Spleen (tissue), 11 donors: Measurements from ENCODE around the gene MEIKIN. TPM values are rescaled to one million over a fixed set of nuclear protein-coding genes. Genes with fewer than 3 reads are reported as not detected.
"Not testable (repeated sequence)": the region's sequence is repeated elsewhere in the genome, so short reads cannot be mapped to it uniquely, and the experiment has no call there.

ENCODE experiments used
- DNase-seq: peaks from one replicate; pipeline ENCODE4 v3.0.0-alpha.2; 2020
- H3K27ac ChIP-seq, 8 donors: fragments of 200-600 bp; sonication (generic) in 7 of 8; 1 replicate in 4 of 8; 2 replicates in 4 of 8; pipeline versions ENCODE4 v1.5.0 to v1.8.0; 2016 to 2021; ENCODE audit warnings: inconsistent platforms in 4 of 8, mild to moderate bottlenecking in 4 of 8, moderate library complexity in 1 of 8
- H3K27me3 ChIP-seq, 7 donors: fragments of 200-600 bp; sonication (generic) in 6 of 7; replicated peaks in 1 of 7; 1 replicate in 4 of 7; 2 replicates in 3 of 7; pipeline versions ENCODE4 v1.5.0 to v1.8.0; 2016 to 2021; ENCODE audit warnings: inconsistent platforms in 3 of 7, mild to moderate bottlenecking in 1 of 7
- H3K36me3 ChIP-seq, 6 donors: fragments of 200-600 bp; sonication (generic) in 5 of 6; 1 replicate in 4 of 6; 2 replicates in 2 of 6; pipeline versions ENCODE4 v1.5.0 to v1.8.0; 2016 to 2021; ENCODE audit warnings: inconsistent platforms in 2 of 6
- H3K4me1 ChIP-seq, 6 donors: fragments of 200-600 bp; sonication (generic) in 5 of 6; 1 replicate in 3 of 6; 2 replicates in 3 of 6; pipeline versions ENCODE4 v1.5.0 to v1.8.0; 2016 to 2021; ENCODE audit warnings: inconsistent platforms in 3 of 6
- H3K4me3 ChIP-seq, 8 donors: fragments of 200-600 bp; sonication (generic) in 7 of 8; 1 replicate in 4 of 8; 2 replicates in 4 of 8; pipeline versions ENCODE4 v1.5.0 to v1.8.0; 2016 to 2021; ENCODE audit warnings: inconsistent platforms in 4 of 8, mild to moderate bottlenecking in 4 of 8, moderate library complexity in 2 of 8
- H3K9me3 ChIP-seq, 8 donors: fragments of 200-600 bp; sonication (generic) in 7 of 8; 1 replicate in 4 of 8; 2 replicates in 4 of 8; pipeline versions ENCODE4 v1.5.0 to v1.8.0; 2016 to 2021; ENCODE audit warnings: inconsistent platforms in 4 of 8
- POLR2A ChIP-seq, 3 donors: fragments of 450-650 bp; IDR thresholded peaks; one replicate each; pipeline ENCODE4 v1.5.1; 2017; ENCODE audit warnings: antibody characterized with exemption in 3 of 3, mild to moderate bottlenecking in 1 of 3
- POLR2AphosphoS5 ChIP-seq, 3 donors: sonication (generic); formaldehyde crosslinking; IDR thresholded peaks; one replicate each; pipeline ENCODE4 v1.5.1; 2017; ENCODE audit warnings: antibody characterized with exemption in 3 of 3
- WGBS, 5 donors: extraction: QIAGEN DNeasy Blood & Tissue Kit in 3 of 5; methylation state at CpG; one replicate each; pipeline versions ENCODE4 v1.1.5 to v1.1.7; 2013 to 2018; 5-methylcytosine and 5-hydroxymethylcytosine counted together
- intact Hi-C: fragments of 100-400 bp; cut with DNase I; formaldehyde crosslinking; loops from one replicate; pipeline ENCODE4 v1.15.0; 2023; ENCODE audit warnings: low total_unique reads
- polyA plus RNA-seq, 3 donors: library from polyadenylated mRNA; stranded (reverse); fragments of 200-250 nt; gene quantifications; one replicate each; pipeline ENCODE4 v1.2.1, GENCODE V29; 2013
- total RNA-seq, 7 donors: library from RNA; depleted of rRNA in 3 of 7; stranded (reverse); fragments of >200 nt in 3 of 7; fragmentation: NEBNext Ultra II Directional in 4 of 7; extraction: Animal tissue kit (Norgen Biotek cat#: 25700) in 4 of 7; gene quantifications; one replicate each; pipeline versions ENCODE4 v1.1.0 to v1.2.1, GENCODE V29; 2016 to 2021
- TF ChIP-seq, protein P1 (sequence below), 11 experiments: fragments of 200-600 bp in 7 of 11; fragments of 450-650 bp in 4 of 11; sonication (generic) in 4 of 11; IDR thresholded peaks in 8 of 11; conservative IDR thresholded peaks in 3 of 11; 1 replicate in 7 of 11; 2 replicates in 4 of 11; pipeline versions ENCODE4 v1.4.0 to v1.8.0; 2016 to 2021; ENCODE audit warnings: antibody characterized with exemption in 11 of 11, inconsistent platforms in 4 of 11, mild to moderate bottlenecking in 1 of 11
- donor health status: healthy with polysubstance abuse.
- donor health status: DM: no; HTN: no; CAD: no; lungs with moderate emphysema.
- donor health status: DM: no; HTN: no; CAD: no.
- donor health status: Bipolar disorder and iron deficiency.
- donor health status: healthy.
- donor health status: DM: no; HTN: no; CAD: no.
- donor health status: DM: yes; HTN: yes; CAD: no.

Gene MEIKIN
- total and polyA plus RNA-seq, 10 donors: 0.24 TPM; not detected in 9

DNA sequence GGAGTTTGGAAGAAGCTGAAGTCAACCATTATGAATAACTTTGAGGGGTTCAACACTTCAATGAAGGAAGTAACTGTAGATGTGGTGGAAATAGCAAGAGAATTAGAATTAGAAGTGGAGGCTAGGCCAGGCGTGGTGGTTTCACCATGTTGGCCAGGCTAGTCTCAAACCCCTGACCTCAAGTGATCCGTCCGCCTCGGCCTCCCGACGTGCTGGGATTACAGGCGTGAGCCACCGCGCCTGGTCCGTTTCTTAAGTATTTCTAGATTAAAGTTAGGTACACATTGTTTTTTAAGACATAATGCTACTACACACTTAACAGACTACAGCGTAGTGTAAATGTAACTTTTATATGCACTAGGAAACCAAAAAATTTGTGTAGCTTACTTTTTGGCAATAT lies 162.7 kb downstream of the MEIKIN start:
- peaks cover 0 to 59% (median 19%) of the 10 kb centered on the region in 6 donors for H3K4me1 ChIP-seq
- DNase-seq: no peak
- TF ChIP-seq POLR2A (IDR thresholded peaks at IDR 0.05) (no peak), POLR2AphosphoS5 (IDR thresholded peaks at IDR 0.05) (no peak)
- peaks cover 0 to 13% (median 0%) of the 10 kb centered on the region in 6 donors for H3K36me3 ChIP-seq
- no peaks in the 10 kb centered on the region for H3K9me3 ChIP-seq
- intact Hi-C loops: no loop called here
- no peak overlapping the region for H3K27ac ChIP-seq
- H3K4me3 ChIP-seq: no peak overlapping the region
- no peaks in the 10 kb centered on the region for H3K27me3 ChIP-seq
- 97 to 99% (median 98%) methylated on average over 11 of the region's 11 CpGs for WGBS, 5 donors

DNA sequence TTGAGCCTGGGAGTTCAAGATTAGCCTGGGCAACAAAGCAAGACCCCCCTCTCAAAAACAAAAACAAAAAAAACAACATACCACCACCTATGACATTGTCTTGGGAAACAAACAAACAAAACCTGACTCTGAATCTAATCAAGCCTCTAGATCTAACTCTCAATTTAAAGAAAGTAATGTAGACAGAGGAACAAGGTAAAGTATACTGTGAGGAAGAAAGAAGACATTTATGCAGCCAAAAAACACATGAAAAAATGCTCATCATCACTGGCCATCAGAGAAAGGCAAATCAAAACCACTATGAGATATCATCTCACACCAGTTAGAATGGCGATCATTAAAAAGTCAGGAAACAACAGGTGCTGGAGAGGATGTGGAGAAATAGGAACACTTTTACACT lies 167.3 kb downstream of the MEIKIN start:
- Histone ChIP-seq H3K4me1 (peaks cover 0 to 59% (median 18%) of the 10 kb centered on the region in 6 donors), H3K36me3 (peaks cover 0 to 13% (median 0%) of the 10 kb centered on the region in 6 donors)
- intact Hi-C loops, H3K27me3 ChIP-seq, H3K9me3 ChIP-seq, DNase-seq, H3K27ac ChIP-seq, H3K4me3 ChIP-seq: not testable (repeated sequence)
- WGBS, 5 donors: 40 to 91% (median 80%) methylated on average over 1 of the region's 1 CpG; no CpG with 5 or more reads in 1 of the 5 donors

DNA sequence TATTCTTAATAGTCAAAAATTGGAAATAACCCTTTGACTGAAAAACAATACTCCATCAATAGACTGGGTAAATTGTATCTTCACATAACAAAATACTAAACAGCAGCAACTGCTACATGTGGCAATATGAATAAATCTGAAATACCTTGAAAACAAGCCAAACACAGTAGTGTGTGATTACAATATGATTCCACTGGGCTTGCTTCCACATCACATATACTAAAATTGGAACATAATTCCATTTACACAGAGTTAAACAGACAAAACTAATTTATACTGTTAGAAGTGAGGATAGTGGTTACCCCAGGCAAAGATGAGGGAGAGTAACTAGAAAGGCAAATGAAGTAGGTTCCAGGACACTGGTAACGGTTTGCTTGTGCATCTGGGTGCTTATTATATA lies 169.0 kb downstream of the MEIKIN start:
- intact Hi-C loops: no loop called here
- Histone ChIP-seq H3K36me3 (no peaks in the 10 kb centered on the region), H3K4me1 (peaks cover 0 to 70% (median 19%) of the 10 kb centered on the region in 6 donors), H3K27me3 (no peaks in the 10 kb centered on the region), H3K9me3 (no peaks in the 10 kb centered on the region), H3K27ac (no peak overlapping the region), H3K4me3 (no peak overlapping the region)
- TF ChIP-seq, protein P1, sequence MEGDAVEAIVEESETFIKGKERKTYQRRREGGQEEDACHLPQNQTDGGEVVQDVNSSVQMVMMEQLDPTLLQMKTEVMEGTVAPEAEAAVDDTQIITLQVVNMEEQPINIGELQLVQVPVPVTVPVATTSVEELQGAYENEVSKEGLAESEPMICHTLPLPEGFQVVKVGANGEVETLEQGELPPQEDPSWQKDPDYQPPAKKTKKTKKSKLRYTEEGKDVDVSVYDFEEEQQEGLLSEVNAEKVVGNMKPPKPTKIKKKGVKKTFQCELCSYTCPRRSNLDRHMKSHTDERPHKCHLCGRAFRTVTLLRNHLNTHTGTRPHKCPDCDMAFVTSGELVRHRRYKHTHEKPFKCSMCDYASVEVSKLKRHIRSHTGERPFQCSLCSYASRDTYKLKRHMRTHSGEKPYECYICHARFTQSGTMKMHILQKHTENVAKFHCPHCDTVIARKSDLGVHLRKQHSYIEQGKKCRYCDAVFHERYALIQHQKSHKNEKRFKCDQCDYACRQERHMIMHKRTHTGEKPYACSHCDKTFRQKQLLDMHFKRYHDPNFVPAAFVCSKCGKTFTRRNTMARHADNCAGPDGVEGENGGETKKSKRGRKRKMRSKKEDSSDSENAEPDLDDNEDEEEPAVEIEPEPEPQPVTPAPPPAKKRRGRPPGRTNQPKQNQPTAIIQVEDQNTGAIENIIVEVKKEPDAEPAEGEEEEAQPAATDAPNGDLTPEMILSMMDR (IDR thresholded peaks at IDR 0.05 in 8 of 11, conservative IDR thresholded peaks at IDR 0.05 in 3 of 11): no peak
- no peak for TF ChIP-seq POLR2AphosphoS5 (IDR thresholded peaks at IDR 0.05)
- no peak for TF ChIP-seq POLR2A (IDR thresholded peaks at IDR 0.05)
- 85 to 94% (median 89%) methylated on average over 1 of the region's 1 CpG for WGBS, 5 donors
- no peak for DNase-seq

DNA sequence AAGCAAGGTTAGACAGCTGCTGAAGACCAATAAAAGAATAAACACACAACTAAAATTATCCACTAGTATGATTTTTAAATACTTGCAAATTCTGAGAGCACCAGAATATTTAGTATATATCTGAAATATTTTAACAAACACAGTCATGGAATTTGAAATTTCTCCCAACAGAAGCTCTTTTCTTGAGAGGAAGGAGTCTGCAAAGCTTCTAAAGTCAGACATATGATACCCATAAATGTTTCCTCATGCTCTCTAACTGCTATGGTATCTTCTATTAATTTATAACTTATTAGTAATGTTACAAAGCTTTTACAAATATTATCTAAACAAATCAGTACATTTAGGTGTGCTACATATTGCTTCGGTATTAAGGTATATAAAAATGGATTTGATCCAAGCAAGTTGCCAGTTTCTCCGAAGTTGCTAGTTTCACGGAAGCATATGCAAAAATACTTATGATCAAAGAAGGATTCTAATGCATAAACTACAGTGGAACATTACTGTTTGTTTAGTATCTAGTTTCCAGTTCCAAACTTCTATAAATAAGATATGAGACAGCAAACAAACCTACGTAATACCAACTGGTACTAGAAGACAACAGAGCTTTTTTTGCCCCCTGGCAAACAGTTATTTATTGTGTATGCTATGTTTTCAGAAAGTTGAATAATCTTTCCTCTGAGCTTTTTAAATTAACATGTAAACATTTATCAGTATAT lies 170.7 kb downstream of the MEIKIN start:
- Histone ChIP-seq H3K9me3 (no peaks in the 10 kb centered on the region), H3K4me1 (peaks cover 3 to 70% (median 28%) of the 10 kb centered on the region in 6 donors), H3K27ac (no peak overlapping the region), H3K4me3 (no peak overlapping the region), H3K36me3 (no peaks in the 10 kb centered on the region), H3K27me3 (no peaks in the 10 kb centered on the region)
- intact Hi-C loops: no loop called here
- TF ChIP-seq POLR2AphosphoS5 (IDR thresholded peaks at IDR 0.05): no peak
- TF ChIP-seq POLR2A (IDR thresholded peaks at IDR 0.05): no peak
- TF ChIP-seq, protein P1 (IDR thresholded peaks at IDR 0.05 in 8 of 11, conservative IDR thresholded peaks at IDR 0.05 in 3 of 11): no peak
- no peak for DNase-seq
- whole genome bisulfite sequencing, 5 donors: 91 to 98% (median 95%) methylated on average over 4 of the region's 4 CpGs

DNA sequence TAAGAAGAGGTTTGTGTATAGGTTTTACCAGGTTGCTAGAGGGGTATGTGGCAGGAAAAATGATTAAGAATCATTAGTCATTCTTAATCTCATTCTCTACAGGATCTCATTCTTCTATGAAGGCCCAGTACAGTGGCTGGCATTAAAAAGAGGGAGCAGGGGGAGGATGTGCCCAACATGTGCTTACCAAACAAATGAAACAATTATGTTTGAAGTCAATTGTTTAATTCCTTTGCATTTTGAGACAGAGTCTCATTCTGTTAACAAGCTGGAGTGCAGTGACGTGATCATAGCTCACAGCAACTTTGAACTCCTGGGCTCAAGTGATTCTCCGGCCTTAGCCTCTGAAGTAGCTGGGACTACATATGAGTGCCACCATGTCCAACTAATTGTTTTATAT lies 171.7 kb downstream of the MEIKIN start:
- no peak overlapping the region for H3K4me3 ChIP-seq
- WGBS, 5 donors: 85 to 99% (median 98%) methylated on average over 2 of the region's 2 CpGs
- intact Hi-C loops: no loop called here

More for the DNA sequence above, 171.7 kb downstream of the MEIKIN start:
- H3K27ac ChIP-seq: no peak overlapping the region
- H3K36me3 ChIP-seq: no peaks in the 10 kb centered on the region
- no peak for DNase-seq
- no peaks in the 10 kb centered on the region for H3K9me3 ChIP-seq
- TF ChIP-seq POLR2A (IDR thresholded peaks at IDR 0.05): no peak
- TF ChIP-seq, protein P1 (IDR thresholded peaks at IDR 0.05 in 8 of 11, conservative IDR thresholded peaks at IDR 0.05 in 3 of 11): no peak
- TF ChIP-seq POLR2AphosphoS5 (IDR thresholded peaks at IDR 0.05): no peak
- H3K27me3 ChIP-seq: no peaks in the 10 kb centered on the region
- peaks cover 5 to 78% (median 36%) of the 10 kb centered on the region in 6 donors for H3K4me1 ChIP-seq
